NOMO-1 (cell line): ENCODE measurements around the gene MTFMT.
"Not testable (repeated sequence)": the region's sequence is repeated elsewhere in the genome, so short reads cannot be mapped to it uniquely, and the experiment has no call there.

Experiments used
- DNase-seq, 2 experiments: peaks; one replicate each; lab custom pipeline; 2025; ENCODE audit not compliant: unreplicated experiment in 2 of 2; lab: John Stamatoyannopoulos, UW

The MTFMT gene

DNA sequence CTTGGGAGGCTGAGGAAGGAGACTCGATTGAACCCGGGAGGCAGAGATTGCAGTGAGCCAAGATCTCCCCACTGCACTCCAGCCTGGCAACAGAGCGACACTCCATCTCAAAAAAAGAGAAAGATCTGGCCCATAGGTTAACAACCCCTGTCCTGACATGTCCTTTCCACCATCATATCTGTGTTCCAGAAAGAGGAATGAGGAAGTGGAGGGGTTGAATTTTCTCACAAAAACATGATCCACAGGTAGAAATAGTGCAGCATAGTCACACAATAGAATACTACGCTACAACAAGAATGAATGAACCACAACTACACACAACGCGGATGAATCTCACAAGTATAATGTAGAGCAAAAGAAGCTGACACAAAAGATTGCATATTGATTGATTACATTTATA lies 11.0 kb upstream of the MTFMT start:
- DNase-seq, result no peak

DNA sequence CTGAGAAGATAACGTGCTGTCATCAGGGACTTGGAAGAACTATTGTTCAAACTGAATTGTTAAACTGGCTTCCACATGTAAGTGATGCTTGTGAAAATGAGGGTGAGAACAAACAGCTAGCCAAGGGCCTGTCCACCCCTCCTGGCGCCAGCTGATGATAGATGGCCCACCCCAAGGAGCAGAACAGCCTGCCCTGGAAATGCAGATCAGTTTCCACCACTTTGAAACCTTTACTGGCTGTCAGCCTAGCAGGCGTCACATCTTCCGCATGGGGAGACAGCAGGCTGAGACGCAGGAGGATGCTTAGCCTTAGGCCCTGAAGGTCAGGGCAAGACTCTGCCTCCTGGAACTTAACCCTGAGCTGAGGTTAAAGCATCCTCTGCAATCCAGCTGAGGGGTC lies 9.4 kb upstream of the MTFMT start:
- DNase-seq, result no peak

DNA sequence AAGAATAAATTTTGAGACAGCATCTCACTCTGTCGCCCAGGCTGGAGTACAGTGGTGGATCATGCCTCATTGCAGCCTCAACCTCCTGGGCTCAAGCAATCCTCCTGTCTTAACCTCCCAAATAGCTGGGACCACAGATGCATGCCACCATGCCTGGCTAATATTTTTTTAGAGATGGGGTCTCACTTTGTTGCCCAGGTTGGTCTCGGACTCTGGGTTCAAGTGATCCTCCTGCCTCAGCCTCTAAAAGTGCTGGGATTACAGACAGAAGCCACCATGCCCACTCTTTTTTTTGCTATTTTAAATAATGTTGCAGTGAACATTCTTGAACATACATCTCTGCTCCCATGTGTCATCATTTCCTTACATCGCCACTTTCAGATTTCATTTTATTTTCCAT lies 9.0 kb upstream of the MTFMT start:
- DNase-seq, result no peak

- no peak for DNase-seq
These were observed 7.9 kb upstream of the MTFMT start for GRCh38 chr15:65037309-65037708.

DNA sequence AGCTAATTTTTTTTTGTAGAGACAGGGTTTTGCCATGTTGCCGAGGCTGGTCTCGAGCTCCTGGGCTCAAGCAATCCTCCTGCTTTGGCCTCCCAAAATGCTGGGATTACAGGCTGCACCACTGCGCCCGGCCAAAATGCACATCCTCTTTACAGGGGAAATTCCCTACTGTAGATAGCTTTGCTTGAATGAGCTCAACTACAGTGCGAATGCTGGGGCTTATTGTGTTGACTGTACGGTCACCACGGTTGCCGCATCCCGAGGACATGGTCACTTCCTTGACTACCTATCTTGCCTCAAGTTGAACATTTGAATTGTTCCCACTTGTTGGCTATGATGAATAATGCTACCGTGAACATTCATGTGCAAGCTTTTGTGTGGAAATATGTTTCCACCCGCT lies 5.3 kb upstream of the MTFMT start:
- no peak for DNase-seq

DNA sequence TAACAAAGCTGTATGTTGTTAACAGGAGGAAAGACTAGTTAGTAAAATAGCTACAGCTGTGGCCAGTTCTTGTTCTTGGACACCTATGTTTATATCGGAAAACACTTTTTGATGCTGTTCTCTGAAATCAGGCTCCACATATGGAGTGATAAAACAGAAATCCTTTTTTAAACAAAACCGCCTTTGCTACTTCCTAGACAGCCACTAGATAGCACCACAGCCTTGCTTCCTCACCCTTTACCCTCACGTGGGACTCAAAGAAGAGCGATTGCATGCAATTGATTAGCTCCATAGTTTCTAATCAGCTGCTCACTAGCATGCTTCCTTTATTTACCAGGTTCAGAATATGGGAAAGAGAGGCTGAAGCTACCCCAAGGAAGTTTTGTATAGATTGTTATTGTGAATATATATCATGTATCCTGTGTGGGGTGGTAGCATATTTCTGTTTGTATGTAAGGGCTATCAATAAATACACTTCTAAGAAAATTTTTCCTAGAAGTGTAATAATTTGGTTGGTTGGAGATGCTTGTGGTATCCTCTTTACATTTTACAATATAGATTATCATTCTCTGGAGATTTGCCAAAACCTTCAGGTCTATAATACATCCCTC lies 4.3 kb upstream of the MTFMT start:
- DNase-seq, result peak; percentile 27 to 77

- DNase-seq, result peak; percentile 53 to 62
These were observed 3.5 kb upstream of the MTFMT start for GRCh38 chr15:65032801-65033537.

- DNase-seq, result no peak
These were observed 333 bp upstream of the MTFMT start for GRCh38 chr15:65029736-65030208.

GRCh38 chr15:65028338-65028737 lies 1.1 kb downstream of the MTFMT start:
- DNase-seq, result no peak

DNA sequence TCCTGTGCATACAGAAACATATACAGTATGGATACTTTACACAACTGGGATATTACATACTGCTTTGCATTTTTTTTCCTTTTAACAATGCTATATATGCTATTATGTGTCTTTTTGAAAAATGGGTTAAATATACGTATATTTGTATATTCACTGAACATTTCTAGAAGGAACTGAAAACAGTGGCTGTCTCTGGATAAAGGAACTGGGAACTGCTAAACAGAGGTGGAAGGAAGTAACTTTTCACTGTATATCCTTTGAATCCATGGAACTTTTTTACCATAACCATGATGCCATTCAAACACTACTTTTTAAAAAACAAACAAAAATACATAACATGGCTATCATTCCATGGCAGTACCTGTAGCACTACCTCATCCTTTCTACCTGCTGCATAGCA lies 1.8 kb downstream of the MTFMT start:
- DNase-seq, result no peak

GRCh38 chr15:65026756-65027155 lies 2.7 kb downstream of the MTFMT start:
- no peak for DNase-seq

GRCh38 chr15:65021488-65021887 lies 8.0 kb downstream of the MTFMT start:
- DNase-seq, result no peak

DNA sequence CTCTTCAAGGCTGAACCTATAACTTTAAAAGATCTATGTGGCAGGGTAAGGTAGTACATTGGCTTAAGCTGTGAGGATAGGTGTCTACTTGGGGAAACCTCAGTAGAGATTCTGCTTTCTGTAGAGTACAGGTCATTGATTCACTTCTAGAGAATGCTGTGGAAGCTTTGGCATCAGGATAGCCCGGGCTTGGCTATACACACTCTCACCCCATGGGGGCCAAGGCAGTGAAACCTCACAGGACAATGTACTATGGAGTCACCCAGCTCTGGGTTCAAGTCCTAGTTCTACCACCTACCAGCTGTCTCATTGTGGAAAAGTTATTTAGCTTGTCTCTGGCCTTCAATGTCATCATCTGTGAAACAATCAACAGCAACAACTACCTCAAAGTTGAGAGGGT lies 9.0 kb downstream of the MTFMT start:
- DNase-seq, result no peak

- DNase-seq, result not testable (repeated sequence)
These were observed 18.2 kb downstream of the MTFMT start for GRCh38 chr15:65011198-65011597.

DNA sequence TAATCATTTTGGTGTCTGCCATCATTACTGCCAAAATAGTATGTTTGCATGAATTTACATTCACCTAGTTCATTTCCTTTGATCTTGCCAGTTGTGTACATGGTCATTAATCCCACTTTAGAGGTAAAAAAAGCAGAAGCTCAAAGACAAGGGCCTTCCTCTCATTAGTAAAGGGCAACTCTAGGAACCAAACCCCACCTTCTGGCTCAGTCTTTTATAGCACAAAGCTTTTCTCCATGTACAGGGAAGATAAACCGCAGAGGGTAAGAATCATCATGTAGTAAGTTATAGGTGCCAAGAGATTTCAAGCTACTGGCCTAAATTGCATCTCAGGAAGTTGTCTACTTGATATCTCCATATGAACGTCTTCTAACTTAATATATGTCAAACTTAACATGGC lies 20.5 kb downstream of the MTFMT start:
- DNase-seq, result peak; percentile 63 to 85

- DNase-seq, result no peak
These were observed 22.6 kb downstream of the MTFMT start for GRCh38 chr15:65006876-65007275.

DNA sequence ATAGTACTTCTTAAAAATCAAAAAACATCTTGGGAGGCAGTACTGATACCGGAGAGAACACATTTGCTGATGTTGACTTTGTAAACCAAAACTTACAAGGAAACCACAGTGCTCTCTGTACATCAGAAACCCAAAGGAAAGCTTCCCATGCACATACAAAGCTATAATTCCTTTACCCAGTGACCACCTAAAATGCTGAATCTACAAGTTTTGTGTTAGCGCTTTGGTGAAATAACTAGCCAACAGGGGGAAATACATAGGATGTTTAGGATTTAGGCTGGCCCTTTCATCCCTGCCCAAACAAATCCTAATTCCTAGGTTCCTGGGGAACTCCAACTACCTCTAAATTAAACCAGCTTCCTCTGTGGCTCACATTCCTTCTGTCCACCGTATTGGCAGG lies 24.4 kb downstream of the MTFMT start:
- DNase-seq, result no peak

DNA sequence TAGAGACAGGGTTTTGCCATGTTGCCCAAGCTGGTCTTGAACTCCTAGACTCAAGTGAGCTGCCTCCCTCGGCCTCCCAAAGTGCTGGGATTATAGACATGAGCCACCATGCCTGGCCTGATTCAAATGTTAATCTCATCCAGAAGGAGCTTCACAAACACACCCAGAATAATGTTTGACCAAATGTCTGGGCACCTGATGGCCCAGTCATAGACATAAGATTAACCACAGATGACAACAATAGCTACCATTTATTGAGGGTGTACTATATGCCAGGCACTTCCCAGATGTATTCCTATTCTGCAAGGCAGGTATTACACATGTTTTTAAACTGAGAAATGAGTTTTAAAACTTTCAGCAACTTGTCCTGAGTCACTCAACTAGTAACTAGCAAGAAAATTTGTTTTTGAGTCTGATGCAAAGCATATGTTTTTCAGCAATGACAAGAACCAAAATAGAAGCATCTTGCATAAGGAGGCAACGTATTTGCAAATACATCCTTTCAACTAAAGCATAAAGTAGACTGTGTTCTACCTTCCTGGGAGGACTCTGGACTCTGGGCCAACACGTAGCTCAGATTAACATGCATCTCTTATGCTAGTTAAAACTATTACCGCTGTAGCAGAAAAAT lies 31.6 kb downstream of the MTFMT start:
- peak in 1 of 2 experiments; percentile 14 for DNase-seq

DNA sequence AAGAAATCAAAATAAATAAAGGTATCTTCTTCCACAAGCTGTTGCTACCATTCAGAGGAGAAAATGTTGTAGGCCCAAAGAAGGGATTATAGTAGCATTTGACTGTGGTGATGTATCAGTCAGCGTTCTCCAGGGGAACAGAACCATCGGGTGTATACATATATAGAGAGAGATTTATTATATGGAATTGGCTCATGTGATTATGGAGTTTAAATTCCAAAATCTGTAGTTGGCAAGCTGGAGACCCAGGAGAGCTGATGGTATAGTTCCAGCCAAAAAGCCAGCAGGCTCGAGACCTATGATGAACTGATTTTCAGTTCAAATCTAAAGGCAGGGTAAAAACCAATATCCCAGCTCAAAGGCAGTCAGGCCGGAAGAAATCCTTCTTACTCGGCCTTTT lies 32.4 kb downstream of the MTFMT start:
- no peak for DNase-seq

- no peak for DNase-seq
These were observed 36.1 kb downstream of the MTFMT start for GRCh38 chr15:64993290-64993689.

- DNase-seq, result no peak
These were observed 37.8 kb downstream of the MTFMT start for GRCh38 chr15:64991536-64992135.

DNA sequence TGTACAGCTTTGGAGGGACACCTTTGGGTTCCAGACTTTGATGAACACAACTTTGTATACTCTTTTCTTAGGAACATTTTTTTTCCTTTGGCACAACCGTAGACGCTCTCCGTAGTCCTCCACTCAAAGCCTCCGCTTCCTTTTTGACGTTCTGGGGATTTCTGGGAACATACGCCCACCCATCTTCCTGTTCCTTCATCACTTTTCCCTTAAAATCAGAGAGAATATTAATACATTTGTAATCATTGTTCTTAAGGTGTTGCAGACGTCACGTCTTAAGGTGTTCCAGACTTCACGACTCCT lies 39.3 kb downstream of the MTFMT start:
- no peak for DNase-seq
